Stimulated activated naive B cell treated with anti-CD40 and anti-IgM and Interleukin-4, amounts not matched to agents 10 μg/mL and 1 μg/mL and 100 μg/mL, for 72 hours (primary cell): ENCODE measurements around the gene MED12L.
A peak's percentile ranks its signal among the peaks of the same experiment; 100 is the strongest.
"Not testable (repeated sequence)": the region's sequence is repeated elsewhere in the genome, so short reads cannot be mapped to it uniquely, and the experiment has no call there.

Experiments used
- ATAC-seq, 2 donors: fragments of 150-1000 bp; cut with Tn5 transposase; replicated peaks; 2 replicates each; pipeline ENCODE4 v1.10.0; 2021; ENCODE audit warnings: moderate library complexity in 1 of 2
- DNase-seq: peaks from one replicate; pipeline ENCODE4 v3.0.0; 2021
- H3K27ac Mint-ChIP-seq: one replicate; pipeline ENCODE4 v1.8.0; 2022; ENCODE audit warnings: mild to moderate bottlenecking, mixed read lengths
- H3K27me3 Mint-ChIP-seq, 2 donors: one replicate each; pipeline ENCODE4 v1.8.0; 2022; ENCODE audit warnings: mixed read lengths in 2 of 2
- H3K36me3 Mint-ChIP-seq, 2 donors: one replicate each; pipeline ENCODE4 v1.8.0; 2022; ENCODE audit warnings: mixed read lengths in 2 of 2, mild to moderate bottlenecking in 1 of 2
- H3K4me1 Mint-ChIP-seq, 2 donors: one replicate each; pipeline ENCODE4 v1.8.0; 2022; ENCODE audit warnings: mixed read lengths in 2 of 2, mild to moderate bottlenecking in 1 of 2
- H3K4me3 Mint-ChIP-seq, 2 donors: one replicate each; pipeline ENCODE4 v1.8.0; 2022; ENCODE audit warnings: mild to moderate bottlenecking in 2 of 2, mixed read lengths in 2 of 2, moderate library complexity in 1 of 2
- H3K9me3 Mint-ChIP-seq, 2 donors: one replicate each; pipeline ENCODE4 v1.8.0; 2022; ENCODE audit warnings: mixed read lengths in 2 of 2, mild to moderate bottlenecking in 1 of 2

MED12L gene

GRCh38 chr3:151168269-151169094, 83.0 kb downstream of the MED12L start:
- peak; percentile 48 for DNase-seq
- H3K9me3 Mint-ChIP-seq = no peaks in the 10 kb centered on the region
- H3K27me3 Mint-ChIP-seq = no peaks in the 10 kb centered on the region
- no peaks in the 10 kb centered on the region for H3K36me3 Mint-ChIP-seq
- no peak overlapping the region for H3K27ac Mint-ChIP-seq
- peaks cover 24 to 37% of the 10 kb centered on the region in 2 donors for H3K4me1 Mint-ChIP-seq
- peak; percentile 41 to 55 for ATAC-seq
- no peak overlapping the region for H3K4me3 Mint-ChIP-seq

GRCh38 chr3:151169262-151169947, 83.9 kb downstream of the MED12L start:
- no peaks in the 10 kb centered on the region for H3K9me3 Mint-ChIP-seq
- ATAC-seq (peak; percentile 78 to 81), DNase-seq (no peak)
- H3K27me3 Mint-ChIP-seq = no peaks in the 10 kb centered on the region
- peak overlapping the region; percentile 47 to 58 for H3K4me3 Mint-ChIP-seq
- peak overlapping the region; percentile 87 for H3K27ac Mint-ChIP-seq
- H3K4me1 Mint-ChIP-seq = peaks cover 24 to 37% of the 10 kb centered on the region in 2 donors
- H3K36me3 Mint-ChIP-seq = no peaks in the 10 kb centered on the region

- H3K4me1 Mint-ChIP-seq = peaks cover 24 to 37% of the 10 kb centered on the region in 2 donors
- DNase-seq = peak; percentile 51
- peak overlapping the region; percentile 87 for H3K27ac Mint-ChIP-seq
Observed at GRCh38 chr3:151169948-151170679, 84.7 kb downstream of the MED12L start.

GRCh38 chr3:151171145-151171757, 85.8 kb downstream of the MED12L start:
- Mint-ChIP-seq H3K4me3 (peak overlapping the region; percentile 47 to 57), H3K9me3 (no peaks in the 10 kb centered on the region), H3K36me3 (no peaks in the 10 kb centered on the region), H3K4me1 (peaks cover 24 to 37% of the 10 kb centered on the region in 2 donors), H3K27ac (peak overlapping the region; percentile 87), H3K27me3 (no peaks in the 10 kb centered on the region)
- ATAC-seq (peak; percentile 61), DNase-seq (peak; percentile 21)

More at GRCh38 chr3:151169948-151170679, 84.7 kb downstream of the MED12L start:
- H3K9me3 Mint-ChIP-seq, H3K36me3 Mint-ChIP-seq, H3K27me3 Mint-ChIP-seq: not testable (repeated sequence)
- ATAC-seq = peak; percentile 68 to 69
- H3K4me3 Mint-ChIP-seq = peak overlapping the region; percentile 47 to 58

- DNase-seq (no peak), ATAC-seq (no peak)
- Mint-ChIP-seq H3K27ac (no peak overlapping the region), H3K36me3 (no peaks in the 10 kb centered on the region), H3K4me1 (peaks cover 22 to 33% of the 10 kb centered on the region in 2 donors), H3K27me3 (no peaks in the 10 kb centered on the region), H3K9me3 (no peaks in the 10 kb centered on the region), H3K4me3 (no peak overlapping the region)
Observed at GRCh38 chr3:151174351-151174750, 88.9 kb downstream of the MED12L start.

- no peaks in the 10 kb centered on the region for H3K9me3 Mint-ChIP-seq
- no peak overlapping the region for H3K4me3 Mint-ChIP-seq
- peaks cover 16 to 17% of the 10 kb centered on the region in 2 donors for H3K4me1 Mint-ChIP-seq
- DNase-seq = no peak
- ATAC-seq = no peak
- no peak overlapping the region for H3K27ac Mint-ChIP-seq
- H3K36me3 Mint-ChIP-seq = no peaks in the 10 kb centered on the region
- H3K27me3 Mint-ChIP-seq = no peaks in the 10 kb centered on the region
Observed at GRCh38 chr3:151175952-151176351, 90.5 kb downstream of the MED12L start.

GRCh38 chr3:151178208-151178845, 92.9 kb downstream of the MED12L start:
- Mint-ChIP-seq H3K27me3 (peaks cover 0 to 5% of the 10 kb centered on the region in 2 donors), H3K4me3 (no peak overlapping the region), H3K4me1 (peaks cover 0 to 2% of the 10 kb centered on the region in 2 donors), H3K36me3 (no peaks in the 10 kb centered on the region), H3K9me3 (no peaks in the 10 kb centered on the region), H3K27ac (no peak overlapping the region)
- ATAC-seq (no peak), DNase-seq (no peak)

- Mint-ChIP-seq H3K36me3 (no peaks in the 10 kb centered on the region), H3K4me1 (peaks cover 7 to 9% of the 10 kb centered on the region in 2 donors), H3K9me3 (no peaks in the 10 kb centered on the region), H3K27me3 (peaks cover 0 to 5% of the 10 kb centered on the region in 2 donors), H3K27ac (no peak overlapping the region), H3K4me3 (no peak overlapping the region)
- DNase-seq = no peak
- ATAC-seq = no peak
Observed at GRCh38 chr3:151182349-151183079, 97.0 kb downstream of the MED12L start.

GRCh38 chr3:151183265-151183671, 97.8 kb downstream of the MED12L start:
- no peak overlapping the region for H3K27ac Mint-ChIP-seq
- H3K4me3 Mint-ChIP-seq = no peak overlapping the region
- H3K4me1 Mint-ChIP-seq = peaks cover 7 to 9% of the 10 kb centered on the region in 2 donors

GRCh38 chr3:151191095-151191494, 105.6 kb downstream of the MED12L start:
- H3K27ac Mint-ChIP-seq = peak overlapping the region; percentile 88
- no peak for ATAC-seq
- H3K4me3 Mint-ChIP-seq = no peak overlapping the region
- peaks cover 0 to 2% of the 10 kb centered on the region in 2 donors for H3K36me3 Mint-ChIP-seq
- no peak for DNase-seq
- no peaks in the 10 kb centered on the region for H3K9me3 Mint-ChIP-seq
- H3K27me3 Mint-ChIP-seq = no peaks in the 10 kb centered on the region
- H3K4me1 Mint-ChIP-seq = peaks cover 8 to 13% of the 10 kb centered on the region in 2 donors

More at GRCh38 chr3:151183265-151183671, 97.8 kb downstream of the MED12L start:
- ATAC-seq = no peak
- no peaks in the 10 kb centered on the region for H3K36me3 Mint-ChIP-seq
- H3K27me3 Mint-ChIP-seq = peaks cover 0 to 5% of the 10 kb centered on the region in 2 donors
- DNase-seq = no peak
- H3K9me3 Mint-ChIP-seq = no peaks in the 10 kb centered on the region

- Mint-ChIP-seq H3K36me3 (peaks cover 0 to 2% of the 10 kb centered on the region in 2 donors), H3K4me1 (peaks cover 2 to 6% of the 10 kb centered on the region in 2 donors), H3K9me3 (no peaks in the 10 kb centered on the region), H3K4me3 (no peak overlapping the region), H3K27ac (no peak overlapping the region), H3K27me3 (no peaks in the 10 kb centered on the region)
- DNase-seq (no peak), ATAC-seq (no peak)
Observed at GRCh38 chr3:151192545-151192944, 107.1 kb downstream of the MED12L start.

GRCh38 chr3:151195826-151196225, 110.4 kb downstream of the MED12L start:
- ATAC-seq (no peak), DNase-seq (no peak)
- H3K9me3 Mint-ChIP-seq = no peaks in the 10 kb centered on the region
- no peaks in the 10 kb centered on the region for H3K27me3 Mint-ChIP-seq
- H3K36me3 Mint-ChIP-seq = peaks cover 3 to 5% of the 10 kb centered on the region in 2 donors
- H3K4me3 Mint-ChIP-seq = no peak overlapping the region
- H3K27ac Mint-ChIP-seq = no peak overlapping the region
- peaks cover 5 to 10% of the 10 kb centered on the region in 2 donors for H3K4me1 Mint-ChIP-seq

- Mint-ChIP-seq H3K36me3 (peaks cover 3 to 5% of the 10 kb centered on the region in 2 donors), H3K27ac (no peak overlapping the region), H3K4me1 (peaks cover 7 to 10% of the 10 kb centered on the region in 2 donors), H3K4me3 (no peak overlapping the region), H3K27me3 (no peaks in the 10 kb centered on the region), H3K9me3 (no peaks in the 10 kb centered on the region)
- DNase-seq = no peak
- ATAC-seq = no peak
Observed at GRCh38 chr3:151196434-151196833, 111.0 kb downstream of the MED12L start.
